Activated CD4-positive, alpha-beta memory T cell treated with anti-CD3 and anti-CD28 coated beads, Interleukin-2, amount 10 ng/mL, durations not matched to agents 7 days and 5 days (primary cell): Measurements from ENCODE around the gene INSRR. TPM values are rescaled to one million over a fixed set of nuclear protein-coding genes. Genes with fewer than 3 reads are reported as not detected.

Experiments
- CTCF ChIA-PET: fragments of 350-600 bp; sonication (Branson Sonifier 250); formaldehyde crosslinking; loops from one replicate; lab custom pipeline; 2021; ENCODE audit warnings: antibody characterized with exemption, inconsistent platforms; lab: Charles Lee
- POLR2A ChIA-PET: fragments of 350-600 bp; sonication (Branson Sonifier 250); formaldehyde crosslinking; loops from one replicate; lab custom pipeline; 2021; ENCODE audit warnings: antibody characterized with exemption; lab: Charles Lee
- DNase-seq: peaks from one replicate; pipeline ENCODE4 v3.0.0-alpha.2; 2020
- H3K27ac Mint-ChIP-seq: one replicate; pipeline ENCODE4 v1.8.0; 2021; ENCODE audit warnings: mild to moderate bottlenecking, mixed read lengths
- H3K27me3 Mint-ChIP-seq: one replicate; pipeline ENCODE4 v1.8.0; 2021; ENCODE audit warnings: mixed read lengths
- H3K36me3 Mint-ChIP-seq: one replicate; pipeline ENCODE4 v1.8.0; 2021; ENCODE audit warnings: low read depth, mixed read lengths
- H3K4me1 Mint-ChIP-seq: one replicate; pipeline ENCODE4 v1.8.0; 2021; ENCODE audit warnings: mixed read lengths
- H3K4me3 Mint-ChIP-seq: one replicate; pipeline ENCODE4 v1.8.0; 2021; ENCODE audit warnings: mild to moderate bottlenecking, mixed read lengths
- H3K9me3 Mint-ChIP-seq: one replicate; pipeline ENCODE4 v1.8.0; 2021; ENCODE audit warnings: mixed read lengths
- total RNA-seq, 2 experiments: library from RNA; stranded (reverse); gene quantifications; one replicate each; pipeline ENCODE4 v1.2.3, GENCODE V29; 2021

INSRR gene
- total RNA-seq, 2 experiments from 2014 or later: 0.08 to 0.13 TPM

- Mint-ChIP-seq H3K36me3 (no peaks in the 10 kb centered on the region), H3K4me1 (peaks cover 49% of the 10 kb centered on the region), H3K9me3 (no peaks in the 10 kb centered on the region), H3K27me3 (peaks cover 28% of the 10 kb centered on the region), H3K4me3 (peak overlapping the region; percentile 11), H3K27ac (peak overlapping the region; percentile 66)
- peak; percentile 54 for DNase-seq
- CTCF ChIA-PET: interaction anchor here (1.1 to 7.3 kb wide), 9 partner anchors 9 to 110 kb away, joined by 3 to 88 read pairs (median 6); partner anchors contain the start of genes INSRR and NTRK1
- POLR2A ChIA-PET: interaction anchor here (0.5 to 2.1 kb wide), 7 partner anchors 20 to 109 kb away, joined by 3 to 8 read pairs (median 3); partner anchors contain the start of genes METTL25B and SH2D2A
These were observed 22.8 kb downstream of the INSRR start for GRCh38 chr1:156836041-156836654.

GRCh38 chr1:156834322-156834721, 24.6 kb downstream of the INSRR start:
- DNase-seq: no peak
- H3K4me3 Mint-ChIP-seq: no peak overlapping the region
- no peaks in the 10 kb centered on the region for H3K9me3 Mint-ChIP-seq
- no peak overlapping the region for H3K27ac Mint-ChIP-seq
- POLR2A ChIA-PET: interaction anchor here (0.6 to 1.8 kb wide), 3 partner anchors 18 to 106 kb away, joined by 3 to 7 read pairs (median 5); partner anchors contain the start of genes ISG20L2, METTL25B and SH2D2A
- CTCF ChIA-PET: interaction anchor here (0.6 to 7.3 kb wide), 5 partner anchors 20 to 145 kb away, joined by 3 to 88 read pairs (median 4); partner anchors contain the start of genes INSRR and NTRK1
- no peaks in the 10 kb centered on the region for H3K36me3 Mint-ChIP-seq
- peaks cover 21% of the 10 kb centered on the region for H3K27me3 Mint-ChIP-seq
- peaks cover 49% of the 10 kb centered on the region for H3K4me1 Mint-ChIP-seq

GRCh38 chr1:156833603-156834002, 25.3 kb downstream of the INSRR start:
- H3K27ac Mint-ChIP-seq: no peak overlapping the region

GRCh38 chr1:156832434-156832833, 26.5 kb downstream of the INSRR start:
- Mint-ChIP-seq H3K27me3 (peaks cover 23% of the 10 kb centered on the region), H3K9me3 (no peaks in the 10 kb centered on the region), H3K4me3 (no peak overlapping the region), H3K27ac (no peak overlapping the region), H3K4me1 (peaks cover 42% of the 10 kb centered on the region), H3K36me3 (no peaks in the 10 kb centered on the region)
- DNase-seq: no peak
- ChIA-PET POLR2A (no interaction called here), CTCF (interaction anchor here (0.9 to 7.3 kb wide), 3 partner anchors 10 to 29 kb away, joined by 3 to 88 read pairs (median 7); partner anchors contain the start of genes INSRR, NTRK1 and SH2D2A)

More at GRCh38 chr1:156833603-156834002, 25.3 kb downstream of the INSRR start:
- Mint-ChIP-seq H3K9me3 (no peaks in the 10 kb centered on the region), H3K36me3 (no peaks in the 10 kb centered on the region), H3K27me3 (peaks cover 21% of the 10 kb centered on the region), H3K4me1 (peaks cover 46% of the 10 kb centered on the region), H3K4me3 (no peak overlapping the region)
- DNase-seq: no peak
- CTCF ChIA-PET: interaction anchor here (0.6 to 7.3 kb wide), 6 partner anchors 17 to 144 kb away, joined by 3 to 88 read pairs (median 4); partner anchors contain the start of genes INSRR, NTRK1 and SH2D2A
- POLR2A ChIA-PET: interaction anchor here (0.6 to 1.8 kb wide), 3 partner anchors 17 to 105 kb away, joined by 3 to 7 read pairs (median 5); partner anchors contain the start of genes ISG20L2, METTL25B and SH2D2A

GRCh38 chr1:156828400-156829124, 30.4 kb downstream of the INSRR start:
- no peak overlapping the region for H3K27ac Mint-ChIP-seq
- CTCF ChIA-PET: interaction anchor here (0.9 to 5.8 kb wide), 2 partner anchors 10 to 15 kb away, joined by 3 to 30 read pairs; no protein-coding TSS in a partner anchor

GRCh38 chr1:156826630-156827029, 32.3 kb downstream of the INSRR start:
- CTCF ChIA-PET: interaction anchor here (0.9 to 5.8 kb wide), 5 partner anchors 12 to 507 kb away, joined by 3 to 30 read pairs (median 3); no protein-coding TSS in a partner anchor
- Mint-ChIP-seq H3K27ac (no peak overlapping the region), H3K4me3 (no peak overlapping the region), H3K36me3 (no peaks in the 10 kb centered on the region), H3K27me3 (peaks cover 11% of the 10 kb centered on the region), H3K4me1 (peaks cover 13% of the 10 kb centered on the region), H3K9me3 (no peaks in the 10 kb centered on the region)
- DNase-seq: no peak
- POLR2A ChIA-PET: interaction anchor here (1.0 kb wide), 1 partner anchor 9 kb away, joined by 6 read pairs; the partner anchor contains the start of gene SH2D2A

More at GRCh38 chr1:156828400-156829124, 30.4 kb downstream of the INSRR start:
- no peak overlapping the region for H3K4me3 Mint-ChIP-seq
- H3K4me1 Mint-ChIP-seq: peaks cover 5% of the 10 kb centered on the region
- peaks cover 15% of the 10 kb centered on the region for H3K27me3 Mint-ChIP-seq
- POLR2A ChIA-PET: interaction anchor here (1.2 kb wide), 1 partner anchor 15 kb away, joined by 4 read pairs; no protein-coding TSS in a partner anchor
- no peaks in the 10 kb centered on the region for H3K9me3 Mint-ChIP-seq
- H3K36me3 Mint-ChIP-seq: no peaks in the 10 kb centered on the region
- DNase-seq: no peak

- Mint-ChIP-seq H3K9me3 (no peaks in the 10 kb centered on the region), H3K4me3 (no peak overlapping the region), H3K4me1 (peaks cover 26% of the 10 kb centered on the region), H3K36me3 (peaks cover 4% of the 10 kb centered on the region), H3K27me3 (peaks cover 14% of the 10 kb centered on the region), H3K27ac (no peak overlapping the region)
- no peak for DNase-seq
- CTCF ChIA-PET: interaction anchor here (1.2 to 2.3 kb wide), 5 partner anchors 9 to 68 kb away, joined by 3 to 15 read pairs (median 5); partner anchors contain the start of gene NTRK1
- POLR2A ChIA-PET: no interaction called here
These were observed 35.6 kb downstream of the INSRR start for GRCh38 chr1:156823210-156823790.

- no peak overlapping the region for H3K27ac Mint-ChIP-seq
- peaks cover 4% of the 10 kb centered on the region for H3K36me3 Mint-ChIP-seq
- no peaks in the 10 kb centered on the region for H3K9me3 Mint-ChIP-seq
- CTCF ChIA-PET: interaction anchor here (0.9 to 2.5 kb wide), 8 partner anchors 9 to 96 kb away, joined by 3 to 15 read pairs (median 5); partner anchors contain the start of gene NTRK1
- POLR2A ChIA-PET: interaction anchor here (1.0 to 2.3 kb wide), 2 partner anchors 14 to 21 kb away, joined by 3 to 5 read pairs; no protein-coding TSS in a partner anchor
- no peak for DNase-seq
- H3K4me3 Mint-ChIP-seq: no peak overlapping the region
- peaks cover 30% of the 10 kb centered on the region for H3K4me1 Mint-ChIP-seq
- peaks cover 12% of the 10 kb centered on the region for H3K27me3 Mint-ChIP-seq
These were observed 36.2 kb downstream of the INSRR start for GRCh38 chr1:156822680-156823079.

GRCh38 chr1:156821801-156822200, 37.1 kb downstream of the INSRR start:
- Mint-ChIP-seq H3K4me3 (no peak overlapping the region), H3K27ac (no peak overlapping the region), H3K27me3 (peaks cover 12% of the 10 kb centered on the region), H3K9me3 (no peaks in the 10 kb centered on the region), H3K4me1 (peaks cover 38% of the 10 kb centered on the region), H3K36me3 (peaks cover 7% of the 10 kb centered on the region)
- ChIA-PET POLR2A (interaction anchor here (1.0 to 2.3 kb wide), 2 partner anchors 14 to 20 kb away, joined by 3 to 5 read pairs; no protein-coding TSS in a partner anchor), CTCF (interaction anchor here (0.9 to 2.5 kb wide), 7 partner anchors 10 to 96 kb away, joined by 3 to 15 read pairs (median 5); partner anchors contain the start of gene NTRK1)
- no peak for DNase-seq

GRCh38 chr1:156816561-156817328, 42.2 kb downstream of the INSRR start, which contains the start of gene SH2D2A:
TSS of gene SH2D2A (minus strand) at chr1:156816848. CDS start at chr1:156816708, 140 bp downstream.
- ChIA-PET POLR2A (interaction anchor here (0.6 to 8.8 kb wide), 17 partner anchors 10 to 328 kb away, joined by 3 to 126 read pairs (median 4); partner anchors contain the start of genes ISG20L2, MEF2D, METTL25B and MRPL24), CTCF (interaction anchor here (0.6 to 8.5 kb wide), 10 partner anchors 8 to 316 kb away, joined by 3 to 83 read pairs (median 4); partner anchors contain the start of genes INSRR, MEF2D and NTRK1)
- peak; percentile 97 for DNase-seq
- H3K27me3 Mint-ChIP-seq: peaks cover 10% of the 10 kb centered on the region
- H3K27ac Mint-ChIP-seq: peak within 1 kb of the TSS; percentile 100
- peaks cover 64% of the 10 kb centered on the region for H3K4me1 Mint-ChIP-seq
- H3K9me3 Mint-ChIP-seq: no peaks in the 10 kb centered on the region
- peaks cover 58% of the 10 kb centered on the region for H3K36me3 Mint-ChIP-seq
- peak within 1 kb of the TSS; percentile 96 for H3K4me3 Mint-ChIP-seq

GRCh38 chr1:156815961-156816422, 42.9 kb downstream of the INSRR start:
- H3K36me3 Mint-ChIP-seq: peaks cover 65% of the 10 kb centered on the region
- H3K4me1 Mint-ChIP-seq: peaks cover 65% of the 10 kb centered on the region
- peak overlapping the region; percentile 96 for H3K4me3 Mint-ChIP-seq
- DNase-seq: no peak
- ChIA-PET POLR2A (interaction anchor here (0.6 to 8.8 kb wide), 14 partner anchors 12 to 315 kb away, joined by 3 to 126 read pairs (median 4); partner anchors contain the start of genes ISG20L2, MEF2D, METTL25B and MRPL24), CTCF (interaction anchor here (0.9 to 8.5 kb wide), 7 partner anchors 8 to 89 kb away, joined by 4 to 83 read pairs (median 7); partner anchors contain the start of genes INSRR and NTRK1)
- H3K27ac Mint-ChIP-seq: peak overlapping the region; percentile 100
- H3K27me3 Mint-ChIP-seq: peaks cover 6% of the 10 kb centered on the region
- no peaks in the 10 kb centered on the region for H3K9me3 Mint-ChIP-seq
